Hepatocyte (in vitro differentiated cells): ENCODE measurements around the gene CACNA2D4. TPM values are rescaled to one million over a fixed set of nuclear protein-coding genes. Genes with fewer than 3 reads are reported as not detected.
A peak's percentile ranks its signal among the peaks of the same experiment; 100 is the strongest.

Source experiments
- DNase-seq: peaks from one replicate; pipeline ENCODE4 v3.0.0-alpha.2; 2016; ENCODE audit warnings: low spot score
- H2AFZ ChIP-seq: fragments of 200-600 bp; sonication (generic); 2 replicates; pipeline ENCODE4 v1.6.0; 2016; ENCODE audit warnings: antibody characterized with exemption, mild to moderate bottlenecking
- H3K27ac ChIP-seq: fragments of 200-600 bp; sonication (generic); 2 replicates; pipeline ENCODE4 v1.5.1; 2016; ENCODE audit warnings: mild to moderate bottlenecking
- H3K27me3 ChIP-seq: fragments of 200-600 bp; sonication (generic); 2 replicates; pipeline ENCODE4 v1.6.1; 2016
- H3K36me3 ChIP-seq: fragments of 200-600 bp; sonication (generic); replicated peaks from 2 replicates; pipeline ENCODE4 v1.5.1; 2016; ENCODE audit warnings: low read depth; ENCODE audit not compliant: insufficient read depth
- H3K4me1 ChIP-seq: fragments of 200-600 bp; sonication (generic); 2 replicates; pipeline ENCODE4 v1.5.1; 2016; ENCODE audit warnings: mild to moderate bottlenecking, moderate library complexity; ENCODE audit not compliant: insufficient read depth
- H3K4me2 ChIP-seq: fragments of 200-600 bp; sonication (generic); 2 replicates; pipeline ENCODE4 v1.6.0; 2016
- H3K4me3 ChIP-seq: fragments of 200-600 bp; sonication (generic); 2 replicates; pipeline ENCODE4 v1.5.1; 2016; ENCODE audit warnings: mild to moderate bottlenecking
- H3K79me2 ChIP-seq: fragments of 200-600 bp; sonication (generic); 2 replicates; pipeline ENCODE4 v1.6.0; 2017; ENCODE audit warnings: mild to moderate bottlenecking
- H3K9me2 ChIP-seq: fragments of 200-600 bp; sonication (generic); replicated peaks from 2 replicates; pipeline ENCODE4 v1.6.0; 2017; ENCODE audit warnings: mild to moderate bottlenecking; ENCODE audit not compliant: insufficient read depth
- H3K9me3 ChIP-seq: fragments of 200-600 bp; sonication (generic); 2 replicates; pipeline ENCODE4 v1.5.1; 2016; ENCODE audit warnings: low read depth, mild to moderate bottlenecking
- H4K20me1 ChIP-seq: fragments of 200-600 bp; sonication (generic); 2 replicates; pipeline ENCODE4 v1.6.0; 2016; ENCODE audit warnings: mild to moderate bottlenecking; ENCODE audit not compliant: insufficient read depth, poor library complexity, severe bottlenecking
- CTCF ChIP-seq: fragments of 200-600 bp; sonication (generic); IDR thresholded peaks from 2 replicates; pipeline ENCODE4 v1.5.1; 2016; ENCODE audit warnings: antibody characterized with exemption, mild to moderate bottlenecking; ENCODE audit not compliant: poor library complexity
- EZH2 ChIP-seq: fragments of 200-600 bp; sonication (generic); IDR thresholded peaks from 2 replicates; pipeline ENCODE4 v1.6.1; 2016; ENCODE audit warnings: antibody characterized with exemption, mild to moderate bottlenecking, borderline replicate concordance
- EZH2phosphoT487 ChIP-seq: fragments of 200-600 bp; sonication (generic); IDR thresholded peaks from one replicate; pipeline ENCODE4 v1.6.1; 2018; ENCODE audit warnings: antibody characterized with exemption, mild to moderate bottlenecking, low read depth, moderate library complexity; ENCODE audit not compliant: unreplicated experiment, severe bottlenecking
- WGBS: methylation state at CpG from one replicate; pipeline ENCODE4 v1.1.6; 2016; ENCODE audit warnings: low lambda C conversion rate; ENCODE audit errors: missing lambda C conversion rate; 5-methylcytosine and 5-hydroxymethylcytosine counted together
- polyA plus RNA-seq: library from polyadenylated mRNA; unstranded; fragments of >200 nt; fragmentation: Nextera tagmentation; extraction: Ambion mirVana; gene quantifications from 2 replicates; pipeline ENCODE4 v1.2.1, GENCODE V29; 2016
- total RNA-seq: library from RNA; depleted of rRNA; stranded (reverse); fragments of >200 nt; gene quantifications from 2 replicates; pipeline ENCODE4 v1.2.3, GENCODE V29; 2014

CACNA2D4 gene, protein sequence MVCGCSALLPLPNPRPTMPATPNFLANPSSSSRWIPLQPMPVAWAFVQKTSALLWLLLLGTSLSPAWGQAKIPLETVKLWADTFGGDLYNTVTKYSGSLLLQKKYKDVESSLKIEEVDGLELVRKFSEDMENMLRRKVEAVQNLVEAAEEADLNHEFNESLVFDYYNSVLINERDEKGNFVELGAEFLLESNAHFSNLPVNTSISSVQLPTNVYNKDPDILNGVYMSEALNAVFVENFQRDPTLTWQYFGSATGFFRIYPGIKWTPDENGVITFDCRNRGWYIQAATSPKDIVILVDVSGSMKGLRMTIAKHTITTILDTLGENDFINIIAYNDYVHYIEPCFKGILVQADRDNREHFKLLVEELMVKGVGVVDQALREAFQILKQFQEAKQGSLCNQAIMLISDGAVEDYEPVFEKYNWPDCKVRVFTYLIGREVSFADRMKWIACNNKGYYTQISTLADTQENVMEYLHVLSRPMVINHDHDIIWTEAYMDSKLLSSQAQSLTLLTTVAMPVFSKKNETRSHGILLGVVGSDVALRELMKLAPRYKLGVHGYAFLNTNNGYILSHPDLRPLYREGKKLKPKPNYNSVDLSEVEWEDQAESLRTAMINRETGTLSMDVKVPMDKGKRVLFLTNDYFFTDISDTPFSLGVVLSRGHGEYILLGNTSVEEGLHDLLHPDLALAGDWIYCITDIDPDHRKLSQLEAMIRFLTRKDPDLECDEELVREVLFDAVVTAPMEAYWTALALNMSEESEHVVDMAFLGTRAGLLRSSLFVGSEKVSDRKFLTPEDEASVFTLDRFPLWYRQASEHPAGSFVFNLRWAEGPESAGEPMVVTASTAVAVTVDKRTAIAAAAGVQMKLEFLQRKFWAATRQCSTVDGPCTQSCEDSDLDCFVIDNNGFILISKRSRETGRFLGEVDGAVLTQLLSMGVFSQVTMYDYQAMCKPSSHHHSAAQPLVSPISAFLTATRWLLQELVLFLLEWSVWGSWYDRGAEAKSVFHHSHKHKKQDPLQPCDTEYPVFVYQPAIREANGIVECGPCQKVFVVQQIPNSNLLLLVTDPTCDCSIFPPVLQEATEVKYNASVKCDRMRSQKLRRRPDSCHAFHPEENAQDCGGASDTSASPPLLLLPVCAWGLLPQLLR
- total RNA-seq (1.3 and 4.7 TPM in 2 replicates), polyA plus RNA-seq (2.1 and 5.7 TPM in 2 replicates)

- H3K36me3 ChIP-seq, result no peaks in the 10 kb centered on the region
- H3K27me3 ChIP-seq, result no peaks in the 10 kb centered on the region
- WGBS, result 60% methylated on average over 17 of the region's 18 CpGs
- H3K4me3 ChIP-seq, result no peak within 1 kb of the TSS
- peak within 1 kb of the TSS; percentile 37 for H3K4me2 ChIP-seq
- no peaks in the 10 kb centered on the region for H4K20me1 ChIP-seq
- peaks cover 15% of the 10 kb centered on the region for H3K4me1 ChIP-seq
- no peaks in the 10 kb centered on the region for H3K9me2 ChIP-seq
- peak within 1 kb of the TSS; percentile 38 for H3K27ac ChIP-seq
- peak; percentile 20 for DNase-seq
- TF ChIP-seq EZH2phosphoT487 (no peak), CTCF (no peak), EZH2 (no peak)
- no peak within 1 kb of the TSS for H2AFZ ChIP-seq
- no peaks in the 10 kb centered on the region for H3K79me2 ChIP-seq
- H3K9me3 ChIP-seq, result no peaks in the 10 kb centered on the region
Observed at GRCh38 chr12:1918081-1918883, at the start of gene CACNA2D4. Gene CACNA2D4 (minus strand): TSS chr12:1918652. CDS start chr12:1918473, 179 bp downstream.

- WGBS, result 65% methylated on average over 4 of the region's 4 CpGs
- H3K27ac ChIP-seq, result no peak overlapping the region
Observed at GRCh38 chr12:1966561-1967226, 48.2 kb upstream of the CACNA2D4 start.

More at GRCh38 chr12:1966561-1967226, 48.2 kb upstream of the CACNA2D4 start:
- DNase-seq, result no peak
- H2AFZ ChIP-seq, result no peak overlapping the region
- H3K79me2 ChIP-seq, result peaks cover 4% of the 10 kb centered on the region
- no peaks in the 10 kb centered on the region for H3K9me3 ChIP-seq
- no peak overlapping the region for H3K4me2 ChIP-seq
- peaks cover under 1% of the 10 kb centered on the region for H3K4me1 ChIP-seq
- H3K27me3 ChIP-seq, result no peaks in the 10 kb centered on the region
- H3K9me2 ChIP-seq, result no peaks in the 10 kb centered on the region
- H4K20me1 ChIP-seq, result no peaks in the 10 kb centered on the region
- TF ChIP-seq EZH2phosphoT487, result no peak
- TF ChIP-seq EZH2, result no peak
- no peak for TF ChIP-seq CTCF
- H3K4me3 ChIP-seq, result no peak overlapping the region
- H3K36me3 ChIP-seq, result no peaks in the 10 kb centered on the region
